GM21529 (cell line): Measurements from ENCODE around the gene PYCARD.

ENCODE experiments used
- ATAC-seq: cut with Tn5 transposase; IDR thresholded peaks from one replicate; pipeline ENCODE4 v1.9.1; 2021; ENCODE audit not compliant: unreplicated experiment

The PYCARD gene

GRCh38 chr16:31167315-31167714, 35.2 kb downstream of the PYCARD start:
- no peak for ATAC-seq

GRCh38 chr16:31157136-31157535, 45.4 kb downstream of the PYCARD start:
- no peak for ATAC-seq
